ENCODE data around the gene KLHL29. TPM values are rescaled to one million over a fixed set of nuclear protein-coding genes. Genes with fewer than 3 reads are reported as not detected.

Gene KLHL29
- total and polyA plus RNA-seq, 2 donors (not counting 1 experiment from before 2014, with no cell fraction given) = 1.3 to 3.4 TPM

- Histone ChIP-seq H4K20me1 (ENCODE audit: control insufficient read depth, insufficient read depth, low read length, poor library complexity, severe bottlenecking) (no peaks in the 10 kb centered on the region), H3K27ac (ENCODE audit: low read length in 2 of 2) (no peak overlapping the region), H2AFZ (ENCODE audit: insufficient read depth, low read depth, low read length, poor library complexity, severe bottlenecking) (no peak overlapping the region), H3K9ac (ENCODE audit: low read length) (no peak overlapping the region), H3K27me3 (replicated peaks in 1 of 4; ENCODE audit: control extremely low read depth in 1 of 4, control insufficient read depth in 3 of 4, insufficient read depth in 4 of 4, low read length in 3 of 4) (no peaks in the 10 kb centered on the region), H3K79me2 (ENCODE audit: control insufficient read depth, insufficient read depth, low read length) (no peaks in the 10 kb centered on the region), H3K4me3 (ENCODE audit: control extremely low read depth in 1 of 5, extremely low read depth in 1 of 5, insufficient read depth in 1 of 5, low read depth in 2 of 5, low read length in 4 of 5) (no peak overlapping the region), H3K36me3 (replicated peaks in 1 of 2; ENCODE audit: control extremely low read depth in 1 of 2, control insufficient read depth in 1 of 2, extremely low read depth in 1 of 2, insufficient read depth in 2 of 2, low read length in 1 of 2) (no peaks in the 10 kb centered on the region), H3K4me1 (ENCODE audit: control insufficient read depth in 2 of 2, insufficient read depth in 2 of 2, low read length in 2 of 2) (no peaks in the 10 kb centered on the region), H3K4me2 (replicated peaks; ENCODE audit: low read depth, low read length, poor library complexity, severe bottlenecking) (no peak overlapping the region), H3K9me3 (ENCODE audit: control extremely low read depth in 1 of 3, control insufficient read depth in 2 of 3, insufficient read depth in 1 of 3, low read length in 2 of 3) (no peaks in the 10 kb centered on the region)
- no peak for TF ChIP-seq EZH2 (IDR thresholded peaks at IDR 0.05; ENCODE audit: borderline replicate concordance, insufficient read depth, low read depth, low read length, poor library complexity, severe bottlenecking)
- TF ChIP-seq CTCF (IDR thresholded peaks at IDR 0.05) = no peak
- H3K4me1 Mint-ChIP-seq = no peaks in the 10 kb centered on the region
- no peaks in the 10 kb centered on the region for H3K9me3 Mint-ChIP-seq (ENCODE audit: insufficient read depth)
- ATAC-seq (ENCODE audit: low read depth) = no peak
- H3K27me3 Mint-ChIP-seq = no peaks in the 10 kb centered on the region
- H3K27ac Mint-ChIP-seq = no peak overlapping the region
- CTCF ChIA-PET = no interaction called here
- 35% methylated on average over 11 of the region's 11 CpGs for WGBS (ENCODE audit: insufficient coverage)
- H3K4me3 Mint-ChIP-seq = no peak overlapping the region
- no peak for DNase-seq
- POLR2A ChIA-PET = no interaction called here
- intact Hi-C loops (cut with micrococcal nuclease) = no loop called here
Observed at GRCh38 chr2:23545396-23545795, 160.4 kb downstream of the KLHL29 start.

DNA sequence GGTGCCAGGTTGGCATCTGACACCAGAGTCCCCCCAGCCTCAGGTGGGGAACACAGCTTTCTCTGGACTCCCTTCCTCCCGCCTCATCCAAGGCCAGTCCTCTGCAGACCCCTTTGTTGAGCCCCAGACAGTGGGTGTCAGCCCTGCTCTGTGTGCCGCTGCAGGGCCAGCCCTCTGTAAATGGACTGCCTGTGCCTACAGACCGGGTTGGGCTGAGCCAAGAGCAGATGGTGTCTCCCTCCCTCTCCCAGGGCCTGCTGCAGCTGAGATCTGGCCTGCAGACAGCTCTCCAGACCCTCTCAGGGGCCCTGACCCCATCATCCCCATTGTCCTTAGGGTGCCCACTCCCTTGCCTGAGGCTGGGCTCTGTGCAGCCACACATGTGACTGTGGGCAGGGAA lies 160.8 kb downstream of the KLHL29 start:
- H3K79me2 ChIP-seq (ENCODE audit: control insufficient read depth, insufficient read depth, low read length) = no peaks in the 10 kb centered on the region
- H3K27me3 ChIP-seq (replicated peaks in 1 of 4; ENCODE audit: control extremely low read depth in 1 of 4, control insufficient read depth in 3 of 4, insufficient read depth in 4 of 4, low read length in 3 of 4) = no peaks in the 10 kb centered on the region
- DNase-seq (no peak), ATAC-seq (ENCODE audit: low read depth) (no peak)
- H3K4me2 ChIP-seq (replicated peaks; ENCODE audit: low read depth, low read length, poor library complexity, severe bottlenecking) = no peak overlapping the region
- H3K9ac ChIP-seq (ENCODE audit: low read length) = no peak overlapping the region
- ChIA-PET POLR2A (no interaction called here), CTCF (no interaction called here)
- no peaks in the 10 kb centered on the region for H3K9me3 ChIP-seq (ENCODE audit: control extremely low read depth in 1 of 3, control insufficient read depth in 2 of 3, insufficient read depth in 1 of 3, low read length in 2 of 3)
- H3K4me3 Mint-ChIP-seq = no peak overlapping the region
- no peaks in the 10 kb centered on the region for H3K9me3 Mint-ChIP-seq (ENCODE audit: insufficient read depth)
- H4K20me1 ChIP-seq (ENCODE audit: control insufficient read depth, insufficient read depth, low read length, poor library complexity, severe bottlenecking) = no peaks in the 10 kb centered on the region
- H3K4me1 Mint-ChIP-seq = no peaks in the 10 kb centered on the region
- H3K27ac ChIP-seq (ENCODE audit: low read length in 2 of 2) = no peak overlapping the region
- H3K4me3 ChIP-seq (ENCODE audit: control extremely low read depth in 1 of 5, extremely low read depth in 1 of 5, insufficient read depth in 1 of 5, low read depth in 2 of 5, low read length in 4 of 5) = no peak overlapping the region
- WGBS (ENCODE audit: insufficient coverage) = 97% methylated on average over 3 of the region's 3 CpGs
- intact Hi-C loops (cut with micrococcal nuclease) = no loop called here
- no peaks in the 10 kb centered on the region for H3K27me3 Mint-ChIP-seq
- no peak for TF ChIP-seq CTCF (IDR thresholded peaks at IDR 0.05)
- no peak for TF ChIP-seq EZH2 (IDR thresholded peaks at IDR 0.05; ENCODE audit: borderline replicate concordance, insufficient read depth, low read depth, low read length, poor library complexity, severe bottlenecking)
- H3K36me3 ChIP-seq (replicated peaks in 1 of 2; ENCODE audit: control extremely low read depth in 1 of 2, control insufficient read depth in 1 of 2, extremely low read depth in 1 of 2, insufficient read depth in 2 of 2, low read length in 1 of 2) = no peaks in the 10 kb centered on the region
- H2AFZ ChIP-seq (ENCODE audit: insufficient read depth, low read depth, low read length, poor library complexity, severe bottlenecking) = no peak overlapping the region
- H3K27ac Mint-ChIP-seq = no peak overlapping the region
- H3K4me1 ChIP-seq (ENCODE audit: control insufficient read depth in 2 of 2, insufficient read depth in 2 of 2, low read length in 2 of 2) = no peaks in the 10 kb centered on the region

Measured in B cell (primary cell).